ENCODE measurements around the gene PTPRZ1.

Gene PTPRZ1

DNA sequence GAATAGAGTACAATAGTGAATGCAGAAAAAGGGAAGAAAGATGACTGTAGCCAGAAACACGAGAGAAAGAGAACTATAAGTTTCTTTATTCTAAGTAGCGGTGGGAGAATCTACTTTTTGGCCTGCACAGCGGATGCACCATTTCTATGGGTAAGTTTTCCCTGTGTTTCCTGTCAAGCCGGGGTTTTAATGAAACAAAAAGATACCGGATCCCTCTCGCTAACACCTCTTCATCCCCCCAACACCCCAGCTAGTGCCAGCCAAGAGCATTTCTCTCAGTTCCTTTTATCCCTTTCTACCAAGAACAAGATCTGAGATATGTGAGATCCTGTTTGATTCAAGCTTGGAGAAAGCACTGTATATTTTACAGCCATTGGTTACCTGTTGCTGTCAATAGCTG lies 14.7 kb downstream of the PTPRZ1 start:
- DNase-seq (ENCODE audit: low read depth, low spot score): no peak
- no peak overlapping the region for H3K27ac ChIP-seq

DNA sequence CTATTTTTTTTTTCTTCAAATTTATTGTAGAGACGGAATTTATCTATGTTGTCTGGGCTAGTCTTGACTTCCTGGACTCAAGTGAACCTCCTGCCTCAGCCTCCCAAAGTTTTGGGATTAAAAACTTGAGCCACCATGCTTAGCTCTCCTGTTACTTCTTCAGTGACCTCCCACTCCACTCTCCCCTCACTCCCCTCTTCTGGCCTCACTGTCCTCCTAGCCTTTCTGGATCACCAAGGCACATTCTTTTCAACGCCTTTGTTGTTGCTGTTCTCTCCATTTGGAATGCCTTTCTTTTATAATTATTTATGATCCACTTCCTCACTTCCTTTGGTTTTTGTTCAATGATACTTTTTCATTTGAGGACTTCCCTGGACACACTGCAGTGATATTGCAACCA lies 17.9 kb downstream of the PTPRZ1 start:
- no peak overlapping the region for H3K27ac ChIP-seq
- DNase-seq (ENCODE audit: low read depth, low spot score): no peak

DNA sequence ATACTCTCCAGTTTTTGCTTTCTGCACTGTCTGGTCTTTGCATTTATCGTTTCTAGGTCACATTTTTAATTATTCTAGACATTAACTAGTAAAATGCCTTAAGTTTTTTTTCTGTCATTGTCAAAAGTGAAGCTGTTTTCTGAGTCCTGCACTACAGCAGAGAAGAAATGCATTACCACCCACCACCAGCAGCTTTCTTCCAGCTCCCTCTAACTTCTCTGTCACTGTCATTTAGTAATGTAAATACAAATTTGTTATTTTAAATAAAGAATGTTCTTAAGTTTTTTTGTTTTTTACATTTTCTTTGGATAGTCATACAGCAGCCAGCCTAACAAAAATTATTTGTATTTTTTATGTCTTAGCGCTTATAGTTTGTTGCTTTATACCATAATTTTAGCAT lies 18.8 kb downstream of the PTPRZ1 start:
- DNase-seq (ENCODE audit: low read depth, low spot score): no peak
- no peak overlapping the region for H3K27ac ChIP-seq

DNA sequence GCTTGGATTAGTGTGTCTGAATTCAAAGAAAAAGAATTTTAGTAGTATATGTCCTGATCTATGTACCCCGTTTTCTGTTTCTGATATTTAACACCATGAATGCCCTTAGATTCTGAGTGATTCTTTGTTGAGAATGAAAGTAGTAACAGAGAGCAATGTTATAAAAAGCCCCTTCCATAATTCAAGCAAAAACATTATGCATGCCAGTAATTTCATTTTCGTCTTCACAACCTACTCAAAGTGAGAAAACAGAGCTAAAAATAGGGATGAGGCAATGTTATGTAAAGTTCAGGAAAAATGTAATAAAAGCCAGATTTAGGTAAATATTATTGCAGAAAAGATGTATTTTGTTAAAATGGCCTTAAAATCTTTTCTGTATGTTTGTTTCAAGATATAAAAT lies 28.1 kb downstream of the PTPRZ1 start:
- H3K27ac ChIP-seq: no peak overlapping the region
- no peak for DNase-seq (ENCODE audit: low read depth, low spot score)

DNA sequence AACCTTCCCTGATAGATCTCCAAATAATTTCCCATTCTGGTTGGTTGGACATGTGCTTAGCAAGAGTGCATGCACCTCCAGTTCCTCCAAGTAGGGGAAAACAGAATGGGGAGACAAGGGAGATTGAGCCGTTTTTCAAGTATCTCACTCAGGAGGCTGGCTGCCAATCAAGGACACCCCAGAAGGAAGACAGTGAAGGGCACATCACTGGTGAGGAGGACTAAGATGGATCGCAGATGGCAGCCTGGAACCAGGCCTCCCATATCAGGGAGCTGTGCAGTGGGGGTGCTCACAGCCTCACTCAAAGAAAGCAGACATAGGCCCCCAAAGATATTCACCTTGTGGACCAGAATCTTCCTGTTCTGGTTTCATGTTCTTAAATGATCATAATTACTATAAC lies 31.2 kb downstream of the PTPRZ1 start:
- H3K27ac ChIP-seq: no peak overlapping the region
- DNase-seq (ENCODE audit: low read depth, low spot score): no peak

DNA sequence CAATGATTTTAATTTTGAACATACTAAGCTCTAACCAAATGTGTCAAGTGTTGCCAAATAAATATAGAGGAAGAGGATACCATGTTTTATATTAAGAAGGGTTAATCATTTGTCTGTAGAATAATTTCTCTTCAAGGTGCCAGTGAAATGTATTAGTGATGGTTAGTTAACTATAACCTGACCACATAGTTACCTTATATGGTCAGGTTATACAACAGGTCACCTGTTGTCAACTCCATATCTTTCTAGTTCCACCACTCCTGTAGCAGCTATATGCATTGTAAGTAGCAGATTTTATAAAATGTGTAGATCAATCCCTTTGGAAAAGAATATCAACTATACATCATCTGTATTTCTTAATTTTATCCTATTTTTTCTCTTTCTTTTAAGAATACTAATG lies 35.1 kb downstream of the PTPRZ1 start:
- H3K27ac ChIP-seq: no peak overlapping the region
- no peak for DNase-seq (ENCODE audit: low read depth, low spot score)

DNA sequence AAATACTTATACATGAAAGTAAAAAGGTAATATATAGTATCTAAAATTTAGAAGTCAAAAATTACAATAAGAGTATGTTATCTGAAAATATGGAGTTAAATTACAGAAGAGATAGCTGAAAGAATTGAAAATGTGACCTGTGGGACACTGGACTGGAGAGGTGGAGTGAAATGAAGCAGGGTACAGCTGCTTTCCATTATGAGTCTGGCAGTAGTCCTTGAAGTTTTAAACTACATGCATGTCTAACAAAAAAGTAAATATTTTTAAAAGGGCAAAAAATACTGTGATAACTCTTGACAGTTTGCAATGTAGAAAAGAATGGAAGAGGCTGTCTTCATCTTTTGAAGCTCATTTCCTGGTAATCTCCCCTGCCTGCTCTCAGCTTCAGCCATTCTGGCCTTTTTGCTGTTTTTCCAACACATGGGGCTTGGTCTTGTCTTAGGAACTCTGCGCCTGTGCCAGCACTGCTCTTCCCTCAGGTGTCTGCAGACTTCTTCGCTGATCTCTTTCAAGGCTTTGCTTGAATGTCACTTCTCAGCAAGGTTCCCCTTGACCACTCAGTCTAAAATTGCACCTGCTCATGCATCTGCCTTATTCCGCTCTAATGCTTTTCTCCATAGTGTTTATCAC lies 36.9 kb downstream of the PTPRZ1 start:
- H3K27ac ChIP-seq: no peak overlapping the region
- no peak for DNase-seq (ENCODE audit: low read depth, low spot score)

DNA sequence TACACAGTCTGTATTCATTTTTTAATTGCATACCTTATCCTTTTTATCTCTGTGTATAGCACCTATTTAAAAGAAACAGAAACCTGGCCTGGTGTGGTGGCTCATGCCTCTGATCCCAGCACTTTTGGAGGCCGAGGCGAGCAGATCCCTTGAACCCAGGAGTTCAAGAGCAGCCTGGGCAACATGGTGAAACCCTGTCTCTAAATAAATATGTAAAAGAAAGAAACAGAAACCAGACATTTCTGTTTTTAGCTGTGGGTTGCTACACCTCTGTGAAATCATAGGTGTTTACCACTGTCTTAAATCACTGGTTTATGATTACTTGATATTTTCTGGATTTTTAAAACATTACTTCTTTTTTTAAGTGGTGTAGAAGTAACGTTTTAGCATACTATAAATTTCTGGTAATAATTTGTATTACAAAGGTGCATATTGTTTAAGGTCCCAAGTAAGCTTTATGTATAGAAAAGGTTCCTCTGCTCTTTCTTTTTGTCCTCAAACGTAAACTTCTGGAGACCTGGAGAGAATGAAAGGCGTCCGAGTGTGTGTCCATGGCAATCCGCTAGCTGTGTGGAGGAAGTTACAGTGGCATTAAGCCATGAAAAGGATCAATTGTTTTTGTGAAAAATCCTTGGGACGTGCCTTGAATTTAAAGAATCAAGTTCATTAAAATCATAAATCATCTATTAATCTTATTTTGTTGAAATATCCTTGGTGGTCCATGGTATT lies 41.1 kb downstream of the PTPRZ1 start:
- H3K27ac ChIP-seq: no peak overlapping the region

DNA sequence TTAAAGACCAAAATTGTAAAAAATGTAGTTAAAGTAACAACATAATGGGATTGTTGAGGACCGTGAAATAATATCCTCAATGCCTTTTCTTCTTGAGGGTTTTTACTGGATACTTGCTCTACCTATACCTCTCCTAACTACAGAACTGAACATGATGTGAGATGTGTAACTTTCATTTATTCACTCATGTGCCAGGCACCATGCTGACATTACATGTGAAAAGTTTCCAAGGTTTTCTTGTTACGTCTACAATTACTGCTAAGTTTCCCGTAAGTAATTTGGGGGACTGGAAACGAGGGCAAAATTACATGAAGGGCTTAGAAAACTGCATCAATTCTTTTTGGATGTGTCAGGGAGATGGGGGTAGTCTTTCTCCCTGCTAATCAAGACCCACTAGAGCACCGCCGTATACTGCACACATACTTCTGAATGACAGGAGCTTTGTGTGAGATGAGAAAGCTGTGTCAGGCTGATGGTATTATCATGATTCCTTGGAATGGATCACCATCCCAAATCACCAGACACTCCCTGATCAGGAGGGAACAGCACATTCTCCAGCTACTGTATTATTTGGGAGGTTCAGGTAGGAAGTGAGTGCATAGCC lies 41.8 kb downstream of the PTPRZ1 start:
- no peak overlapping the region for H3K27ac ChIP-seq
- DNase-seq (ENCODE audit: low read depth, low spot score): no peak

More for the DNA sequence above, 41.1 kb downstream of the PTPRZ1 start:
- DNase-seq (ENCODE audit: low read depth, low spot score): no peak

DNA sequence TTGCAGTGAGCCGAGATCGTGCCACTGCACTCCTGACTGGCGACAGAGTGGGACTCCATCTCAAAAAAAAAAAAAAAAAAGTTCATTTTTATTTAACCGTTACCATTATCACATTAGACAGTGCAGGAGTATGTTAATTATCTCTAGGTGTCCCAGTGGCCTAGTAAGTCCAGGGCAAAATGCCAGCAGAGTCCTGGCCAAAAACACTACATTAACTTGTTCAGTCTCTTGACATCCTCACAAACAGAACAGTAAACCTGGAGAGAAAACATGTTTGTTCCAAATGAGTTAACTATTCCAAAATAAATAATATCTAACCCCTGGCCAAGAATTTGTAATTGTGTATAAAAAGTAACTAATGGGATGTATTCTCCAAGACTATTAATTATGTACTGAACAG lies 43.2 kb downstream of the PTPRZ1 start:
- H3K27ac ChIP-seq: no peak overlapping the region
- DNase-seq (ENCODE audit: low read depth, low spot score): no peak

DNA sequence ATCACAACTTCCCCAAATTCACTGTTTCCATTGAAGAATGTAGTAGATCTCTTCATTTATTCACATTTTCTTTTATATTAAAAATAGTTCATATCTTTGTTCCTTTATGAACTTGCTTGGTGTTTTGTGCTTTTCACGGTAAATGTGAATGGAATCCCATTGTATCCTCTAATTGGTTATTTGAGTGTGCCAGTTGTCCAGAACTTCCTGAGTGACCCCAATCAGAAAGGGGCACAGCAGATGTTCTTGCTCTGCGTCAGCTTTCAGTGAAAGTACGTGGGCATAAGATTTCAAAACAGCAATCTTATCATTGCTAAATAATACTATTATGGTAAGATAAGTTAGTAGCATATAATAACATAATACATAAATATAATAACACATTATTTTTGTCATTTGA lies 47.0 kb downstream of the PTPRZ1 start:
- H3K27ac ChIP-seq: no peak overlapping the region

DNA sequence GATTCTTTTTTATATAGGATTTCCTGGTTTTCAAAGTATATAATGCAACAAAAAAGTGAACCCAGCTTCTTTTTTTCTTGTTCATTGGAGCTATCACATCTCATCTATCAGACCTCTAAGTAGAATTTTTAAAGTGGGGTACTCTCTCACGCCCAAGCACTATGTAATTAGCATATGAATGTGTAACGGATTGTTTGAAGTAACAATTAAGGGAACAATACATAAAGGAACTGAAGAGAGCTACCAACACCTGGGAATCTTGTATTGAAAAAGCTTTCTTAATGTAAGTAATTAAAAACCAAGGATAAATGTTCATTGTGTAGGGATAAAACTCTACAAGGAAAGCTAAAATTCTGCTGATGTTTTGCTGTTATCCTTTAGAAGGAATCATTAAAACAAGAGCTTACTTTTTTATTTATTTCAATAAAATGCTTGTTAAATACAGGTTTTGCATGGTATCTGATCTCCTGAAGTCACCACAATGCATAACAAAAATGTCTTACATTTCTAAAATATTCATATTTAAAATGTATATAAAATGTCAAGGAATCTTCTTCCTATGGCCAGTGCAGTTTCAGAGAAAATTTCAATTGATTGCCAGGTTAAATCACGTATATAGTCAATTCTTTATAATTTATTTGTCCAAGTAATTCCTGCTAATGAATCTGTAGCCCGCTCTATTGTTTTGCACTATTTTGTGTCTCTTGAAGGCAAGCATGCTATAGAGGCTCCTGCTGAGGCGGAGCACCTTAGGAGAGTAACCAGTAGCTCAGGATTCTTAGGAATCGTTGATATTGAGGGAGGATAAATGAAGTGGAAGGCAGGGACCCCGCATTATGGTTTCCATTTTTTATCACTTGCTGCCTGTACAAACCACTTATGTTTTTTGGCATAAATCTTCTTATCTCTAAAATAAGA lies 51.6 kb downstream of the PTPRZ1 start:
- H3K27ac ChIP-seq: no peak overlapping the region
- DNase-seq (ENCODE audit: low read depth, low spot score): no peak

More for the DNA sequence above, 47.0 kb downstream of the PTPRZ1 start:
- DNase-seq (ENCODE audit: low read depth, low spot score): no peak

DNA sequence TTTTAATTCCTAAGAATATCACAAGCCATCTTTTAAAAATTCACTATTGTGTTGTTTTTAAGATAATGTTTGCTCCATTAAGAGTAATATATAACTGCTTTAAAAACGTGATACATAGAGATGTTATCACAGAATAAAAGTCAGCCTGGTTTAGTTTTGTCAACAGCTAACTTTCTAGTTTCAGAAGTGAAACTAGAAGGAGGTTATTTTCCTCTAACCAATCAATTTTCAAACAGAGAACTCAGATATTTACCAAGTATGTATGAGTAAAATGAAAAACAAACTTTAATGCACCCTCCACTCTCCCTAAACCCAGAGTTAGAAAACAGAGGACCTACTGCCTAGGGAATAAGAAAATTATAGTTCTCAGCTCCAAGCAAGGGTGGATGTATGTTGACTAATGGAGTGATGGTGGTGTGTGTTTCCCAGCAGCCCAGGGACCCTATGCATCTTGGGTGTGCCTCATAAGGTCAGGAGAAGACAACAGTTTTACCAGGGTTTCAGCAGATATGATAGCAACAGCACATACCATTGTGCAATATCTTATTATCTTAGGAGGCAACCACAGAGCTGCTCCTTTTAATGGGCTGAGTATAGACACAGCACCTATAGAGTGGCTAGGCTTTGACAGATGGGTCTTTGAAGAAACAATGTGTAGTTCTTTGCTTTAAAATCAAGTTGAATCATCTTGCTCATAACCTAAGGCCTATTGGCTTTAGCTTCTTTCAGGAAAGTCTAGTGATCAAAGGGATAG lies 58.4 kb downstream of the PTPRZ1 start:
- DNase-seq (ENCODE audit: low read depth, low spot score): no peak
- no peak overlapping the region for H3K27ac ChIP-seq

DNA sequence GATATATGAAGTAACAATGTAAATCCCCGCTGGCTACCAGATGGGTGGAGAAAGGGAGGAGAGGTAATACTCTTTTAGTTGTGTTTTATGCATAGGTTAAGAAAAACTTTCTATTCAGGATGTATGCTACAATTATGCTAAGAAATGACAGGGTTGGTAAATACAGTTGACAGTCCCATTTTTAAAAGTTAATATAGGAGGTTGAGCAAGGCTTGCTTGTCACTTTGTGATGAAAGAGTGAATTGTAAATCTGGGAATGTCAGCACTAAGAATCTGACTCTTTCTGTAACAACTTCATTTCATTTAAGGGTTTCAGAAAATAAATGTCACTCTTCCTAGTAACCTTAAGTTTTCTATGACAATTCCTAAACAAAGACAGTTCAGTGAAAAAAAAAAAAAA lies 59.8 kb downstream of the PTPRZ1 start:
- no peak overlapping the region for H3K27ac ChIP-seq
- no peak for DNase-seq (ENCODE audit: low read depth, low spot score)

DNA sequence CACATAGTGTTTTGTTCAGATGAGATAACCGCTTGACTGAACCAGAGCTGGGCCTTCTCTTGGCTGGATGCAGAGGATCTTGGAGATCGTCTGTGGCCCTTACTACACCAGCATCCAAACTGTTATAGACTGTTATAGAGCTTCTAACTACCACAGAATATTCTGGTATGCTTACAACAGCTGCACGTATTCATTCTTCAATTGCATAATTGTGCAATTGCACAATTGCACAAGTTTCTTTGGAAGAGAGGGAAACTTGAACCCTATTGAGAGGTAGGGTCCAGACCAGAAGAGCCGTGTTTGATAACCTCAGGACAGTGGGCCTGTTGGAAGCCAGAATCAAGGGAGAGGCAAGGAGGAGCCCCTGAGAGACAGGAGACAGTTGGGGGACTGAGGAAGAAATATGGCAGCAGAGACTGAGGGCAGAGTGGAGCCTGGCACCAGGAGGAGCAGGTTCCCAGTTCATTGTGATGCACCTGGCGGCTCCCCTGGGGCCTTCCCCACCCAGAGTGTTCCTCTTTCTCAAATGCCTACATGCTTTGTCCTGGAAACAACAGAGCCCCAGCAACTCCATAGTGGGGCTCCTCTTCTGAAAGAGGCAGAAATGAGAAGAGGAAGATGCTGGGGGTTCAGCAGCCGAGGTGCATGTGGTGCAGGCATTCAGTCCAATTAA lies 64.1 kb downstream of the PTPRZ1 start:
- H3K27ac ChIP-seq: no peak overlapping the region
- no peak for DNase-seq (ENCODE audit: low read depth, low spot score)

DNA sequence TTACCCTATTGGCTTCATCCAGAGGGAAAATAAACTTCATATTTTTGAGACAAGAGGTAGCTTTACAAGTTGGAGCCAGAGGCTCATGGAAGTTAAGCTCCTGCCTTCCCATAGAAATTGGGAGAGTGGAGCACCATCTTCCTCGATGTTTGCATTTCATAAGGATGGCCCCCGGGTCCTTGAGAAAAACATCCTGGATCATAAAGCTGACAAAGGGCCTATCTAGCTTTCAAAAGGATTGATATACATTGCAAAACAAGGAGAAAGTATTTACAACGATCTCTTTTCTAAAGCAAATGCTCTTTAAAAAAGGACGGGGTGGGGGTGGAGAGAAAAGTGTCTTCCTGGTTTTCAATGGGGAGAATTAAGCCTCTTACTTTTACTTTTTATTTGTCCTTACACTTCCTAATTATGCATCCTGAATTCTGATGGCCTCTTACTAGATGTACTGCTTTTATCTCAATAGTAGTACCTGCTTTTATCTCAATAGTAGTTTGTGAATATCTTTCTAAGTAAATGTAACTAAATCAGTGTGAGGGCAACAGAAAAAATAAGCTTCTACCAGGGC lies 65.6 kb downstream of the PTPRZ1 start:
- H3K27ac ChIP-seq: no peak overlapping the region
- no peak for DNase-seq (ENCODE audit: low read depth, low spot score)

DNA sequence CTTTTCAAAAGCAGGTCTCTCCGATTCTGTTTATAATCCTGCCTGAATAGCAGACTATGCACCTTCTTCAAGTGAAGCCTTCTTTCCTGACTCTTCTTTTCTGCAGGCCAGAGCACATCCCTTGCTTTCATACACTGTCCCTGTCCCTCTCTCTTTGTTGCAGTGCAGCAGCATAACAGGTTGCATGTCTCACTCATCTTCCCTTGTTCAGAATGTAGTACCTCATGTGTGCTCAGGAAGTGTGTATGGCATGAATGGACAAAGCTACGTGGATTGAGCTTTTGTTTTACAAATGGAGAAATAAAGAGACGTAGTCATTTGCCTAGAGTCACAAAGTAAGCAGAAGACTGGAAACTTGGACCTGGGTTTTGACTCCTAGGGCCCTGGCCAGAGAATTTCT lies 68.0 kb downstream of the PTPRZ1 start:
- DNase-seq (ENCODE audit: low read depth, low spot score): no peak
- H3K27ac ChIP-seq: peak overlapping the region; percentile 60

DNA sequence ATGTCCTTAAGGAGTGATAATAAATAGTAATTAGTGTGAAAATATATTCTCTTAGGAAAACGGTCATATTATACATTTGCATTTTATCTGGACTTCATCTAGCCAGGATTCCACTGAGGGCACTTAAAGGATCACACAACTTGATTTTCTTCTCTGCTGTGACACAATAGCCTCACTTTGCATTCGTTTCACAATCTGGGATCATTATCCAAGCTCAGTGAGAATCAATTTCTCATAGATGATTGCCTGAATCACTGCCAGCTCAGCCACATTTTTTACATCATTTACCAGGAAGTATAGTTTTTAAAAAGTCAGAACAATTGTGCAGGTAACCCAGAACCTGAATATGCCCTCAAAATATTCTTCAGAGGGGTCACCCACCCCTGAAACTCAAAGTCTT lies 68.9 kb downstream of the PTPRZ1 start:
- DNase-seq (ENCODE audit: low read depth, low spot score): no peak
- peak overlapping the region; percentile 60 for H3K27ac ChIP-seq

DNA sequence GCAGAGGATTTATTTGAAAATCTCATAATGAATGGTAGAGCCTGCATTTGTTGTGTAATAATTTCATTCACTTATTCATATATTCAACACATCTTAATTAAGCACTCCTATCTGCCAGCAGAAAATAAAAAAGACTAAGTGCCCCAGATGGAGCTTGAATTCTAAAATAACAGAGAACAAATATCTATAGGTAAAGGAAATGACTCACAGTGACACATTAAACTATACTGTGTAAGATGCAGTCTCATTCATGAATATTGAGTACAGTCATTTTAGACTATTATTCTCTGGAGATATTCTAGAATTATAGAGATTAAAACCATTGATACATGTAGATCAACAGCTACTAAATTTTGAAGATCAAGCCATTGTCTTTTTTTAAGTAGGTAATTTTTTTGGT lies 72.1 kb downstream of the PTPRZ1 start:
- peak overlapping the region; percentile 94 for H3K27ac ChIP-seq
- DNase-seq (ENCODE audit: low read depth, low spot score): no peak

Measured in epithelial cell of prostate (primary cell).